ENCODE data around the gene DDX53.

Gene DDX53

DNA sequence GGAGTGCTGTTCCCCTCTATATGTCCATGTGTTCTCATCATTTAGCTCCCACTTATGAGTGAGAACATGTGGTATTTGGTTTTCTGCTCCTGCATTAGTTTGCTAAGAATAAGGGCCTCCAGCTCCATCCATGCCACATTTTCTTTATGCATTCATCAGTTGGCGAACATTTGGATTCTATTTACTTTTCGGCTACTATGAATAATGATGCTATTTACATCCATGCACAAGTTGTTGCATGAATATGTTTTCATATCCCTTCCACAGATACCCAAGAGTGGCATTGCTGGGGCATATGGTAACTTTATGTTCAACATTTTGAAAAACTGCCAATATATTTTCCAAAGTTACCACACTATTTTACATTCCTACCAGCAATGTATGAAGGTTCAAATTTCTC, 13.8 kb upstream of the DDX53 start:
- Histone ChIP-seq H3K36me3 (ENCODE audit: insufficient read depth, low read length) (no peaks in the 10 kb centered on the region), H3K4me1 (ENCODE audit: control insufficient read depth, insufficient read depth, low read length) (no peaks in the 10 kb centered on the region)

DNA sequence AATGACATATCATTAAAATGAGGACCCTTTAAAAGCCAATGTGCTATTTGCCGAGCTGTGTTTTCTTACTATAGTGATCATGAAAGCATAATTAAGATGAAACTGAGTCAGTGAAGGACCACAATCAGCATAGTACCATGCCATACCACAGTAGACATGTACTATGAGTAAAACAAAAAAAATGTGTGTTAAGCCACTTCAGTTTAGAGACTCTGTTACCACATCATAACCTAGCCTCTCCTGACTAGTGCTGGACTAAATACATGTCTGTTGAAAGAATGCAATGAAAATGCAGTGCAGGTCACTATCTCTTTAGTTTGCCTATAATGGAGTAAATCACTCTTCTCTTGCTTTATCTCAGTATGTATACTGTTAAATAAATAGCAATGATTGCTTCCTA, 12.3 kb upstream of the DDX53 start:
- Histone ChIP-seq H3K4me1 (ENCODE audit: control insufficient read depth, insufficient read depth, low read length) (no peaks in the 10 kb centered on the region), H3K9me3 (replicated peaks; ENCODE audit: low read length) (no peaks in the 10 kb centered on the region), H3K4me3 (ENCODE audit: low read length) (no peak overlapping the region), H3K27me3 (ENCODE audit: control insufficient read depth, insufficient read depth, low read length) (no peaks in the 10 kb centered on the region), H3K4me2 (ENCODE audit: low read length) (no peak overlapping the region), H3K9ac (ENCODE audit: low read depth, low read length) (no peak overlapping the region), H3K36me3 (ENCODE audit: insufficient read depth, low read length) (no peaks in the 10 kb centered on the region)

More for the DNA sequence above, 13.8 kb upstream of the DDX53 start:
- Histone ChIP-seq H3K9me3 (replicated peaks; ENCODE audit: low read length) (no peaks in the 10 kb centered on the region), H3K27me3 (ENCODE audit: control insufficient read depth, insufficient read depth, low read length) (no peaks in the 10 kb centered on the region), H3K4me2 (ENCODE audit: low read length) (no peak overlapping the region), H3K9ac (ENCODE audit: low read depth, low read length) (no peak overlapping the region), H3K4me3 (ENCODE audit: low read length) (no peak overlapping the region)

DNA sequence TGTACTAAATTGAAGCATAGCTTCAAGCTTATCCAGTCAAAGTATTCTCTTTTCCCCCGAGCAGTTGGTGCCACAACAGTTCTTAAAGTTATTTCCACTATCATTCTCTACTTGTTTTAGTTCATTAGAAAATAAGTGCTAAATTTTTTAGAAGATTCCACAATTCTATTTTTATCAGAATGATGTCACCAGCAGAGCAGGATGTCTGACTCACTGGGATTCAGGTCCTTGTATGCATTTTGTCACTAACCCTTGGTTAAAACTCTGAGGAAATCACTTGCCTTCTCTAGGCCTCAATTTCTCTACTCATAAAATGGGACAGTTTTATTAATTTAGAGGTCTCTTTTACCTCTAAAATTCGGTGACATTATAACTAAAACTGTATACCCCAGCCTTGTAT, 3.4 kb downstream of the DDX53 start:
- no peaks in the 10 kb centered on the region for H3K9me3 ChIP-seq (replicated peaks; ENCODE audit: low read length)
- no peaks in the 10 kb centered on the region for H3K36me3 ChIP-seq (ENCODE audit: insufficient read depth, low read length)
- no peaks in the 10 kb centered on the region for H3K4me1 ChIP-seq (ENCODE audit: control insufficient read depth, insufficient read depth, low read length)
- H3K4me2 ChIP-seq (ENCODE audit: low read length): no peak overlapping the region
- H3K27me3 ChIP-seq (ENCODE audit: control insufficient read depth, insufficient read depth, low read length): no peaks in the 10 kb centered on the region
- H3K9ac ChIP-seq (ENCODE audit: low read depth, low read length): no peak overlapping the region
- H3K4me3 ChIP-seq (ENCODE audit: low read length): no peak overlapping the region

- Histone ChIP-seq H3K9me3 (replicated peaks; ENCODE audit: low read length) (no peaks in the 10 kb centered on the region), H3K4me3 (ENCODE audit: low read length) (no peak overlapping the region), H3K27me3 (ENCODE audit: control insufficient read depth, insufficient read depth, low read length) (no peaks in the 10 kb centered on the region), H3K36me3 (ENCODE audit: insufficient read depth, low read length) (no peaks in the 10 kb centered on the region), H3K9ac (ENCODE audit: low read depth, low read length) (no peak overlapping the region), H3K4me2 (ENCODE audit: low read length) (peak overlapping the region; percentile 50), H3K4me1 (ENCODE audit: control insufficient read depth, insufficient read depth, low read length) (no peaks in the 10 kb centered on the region)
Observed at GRCh38 chrX:23008431-23009099, 8.8 kb downstream of the DDX53 start.

DNA sequence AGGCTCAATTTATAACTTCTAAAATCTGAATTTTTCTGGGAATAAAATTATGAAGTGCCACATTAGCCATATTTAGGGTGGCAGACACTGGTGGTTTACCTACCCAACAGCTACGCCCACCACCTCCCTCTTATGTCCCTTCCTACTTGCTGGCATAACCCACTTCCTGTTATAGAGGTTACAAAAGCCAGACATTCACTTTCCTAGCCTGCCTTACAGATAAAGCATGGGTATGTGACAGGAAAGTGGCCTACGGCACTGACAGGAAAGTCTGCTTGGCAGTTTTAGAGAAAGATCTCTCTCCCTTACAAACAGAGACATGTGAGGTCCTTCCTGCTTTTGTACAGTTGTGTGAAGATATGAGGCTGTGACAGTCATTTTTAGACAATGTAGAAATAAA, 12.4 kb downstream of the DDX53 start:
- Histone ChIP-seq H3K4me2 (ENCODE audit: low read length) (no peak overlapping the region), H3K9me3 (replicated peaks; ENCODE audit: low read length) (no peaks in the 10 kb centered on the region), H3K4me1 (ENCODE audit: control insufficient read depth, insufficient read depth, low read length) (no peaks in the 10 kb centered on the region), H3K9ac (ENCODE audit: low read depth, low read length) (no peak overlapping the region), H3K27me3 (ENCODE audit: control insufficient read depth, insufficient read depth, low read length) (no peaks in the 10 kb centered on the region), H3K36me3 (ENCODE audit: insufficient read depth, low read length) (no peaks in the 10 kb centered on the region), H3K4me3 (ENCODE audit: low read length) (no peak overlapping the region)

- Histone ChIP-seq H3K9me3 (replicated peaks; ENCODE audit: low read length) (no peaks in the 10 kb centered on the region), H3K9ac (ENCODE audit: low read depth, low read length) (no peak overlapping the region), H3K36me3 (ENCODE audit: insufficient read depth, low read length) (no peaks in the 10 kb centered on the region), H3K4me1 (ENCODE audit: control insufficient read depth, insufficient read depth, low read length) (no peaks in the 10 kb centered on the region), H3K27me3 (ENCODE audit: control insufficient read depth, insufficient read depth, low read length) (no peaks in the 10 kb centered on the region), H3K4me3 (ENCODE audit: low read length) (no peak overlapping the region), H3K4me2 (ENCODE audit: low read length) (no peak overlapping the region)
Observed at GRCh38 chrX:23012636-23013035, 12.9 kb downstream of the DDX53 start.

DNA sequence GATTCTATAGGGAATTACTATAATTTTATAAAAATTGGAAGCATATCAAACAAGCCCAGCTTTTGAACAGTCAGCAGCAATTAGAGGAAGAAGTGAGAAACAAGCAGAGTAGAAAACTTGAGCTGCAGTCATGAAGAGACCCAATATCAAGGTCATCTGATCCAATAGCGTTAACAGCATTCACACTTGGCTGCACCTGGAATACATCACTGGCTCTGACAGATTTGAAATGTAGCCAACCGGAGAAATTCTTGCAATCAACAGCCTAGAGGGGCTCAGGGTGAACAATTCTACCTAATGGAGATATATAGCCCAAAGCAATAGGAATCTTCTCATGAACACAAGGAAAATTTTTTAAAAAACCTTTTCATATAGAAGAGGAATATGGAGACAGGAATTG, 13.6 kb downstream of the DDX53 start:
- Histone ChIP-seq H3K9me3 (replicated peaks; ENCODE audit: low read length) (no peaks in the 10 kb centered on the region), H3K9ac (ENCODE audit: low read depth, low read length) (no peak overlapping the region), H3K4me1 (ENCODE audit: control insufficient read depth, insufficient read depth, low read length) (no peaks in the 10 kb centered on the region), H3K27me3 (ENCODE audit: control insufficient read depth, insufficient read depth, low read length) (no peaks in the 10 kb centered on the region), H3K36me3 (ENCODE audit: insufficient read depth, low read length) (no peaks in the 10 kb centered on the region), H3K4me2 (ENCODE audit: low read length) (no peak overlapping the region), H3K4me3 (ENCODE audit: low read length) (no peak overlapping the region)

DNA sequence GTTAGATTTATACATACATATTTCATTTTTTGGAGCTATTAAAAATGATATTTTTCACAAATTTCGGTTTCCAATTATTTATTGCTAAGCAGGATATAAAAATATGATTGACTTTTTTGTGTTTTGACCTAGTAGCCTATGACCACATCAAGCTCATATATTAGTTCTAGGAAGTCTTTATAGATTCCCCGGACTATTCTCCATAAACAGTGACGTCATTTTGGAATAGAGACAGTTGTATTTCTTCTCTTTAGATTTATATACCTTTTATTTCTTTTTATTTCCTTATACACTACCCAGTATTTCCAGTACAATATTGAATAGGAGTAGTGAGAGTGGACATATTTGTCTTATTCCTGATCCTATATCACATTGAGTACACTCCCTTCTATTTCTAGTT, 31.8 kb downstream of the DDX53 start:
- Histone ChIP-seq H3K9ac (ENCODE audit: low read depth, low read length) (no peak overlapping the region), H3K36me3 (ENCODE audit: insufficient read depth, low read length) (no peaks in the 10 kb centered on the region), H3K4me1 (ENCODE audit: control insufficient read depth, insufficient read depth, low read length) (no peaks in the 10 kb centered on the region), H3K27me3 (ENCODE audit: control insufficient read depth, insufficient read depth, low read length) (no peaks in the 10 kb centered on the region), H3K4me2 (ENCODE audit: low read length) (no peak overlapping the region), H3K9me3 (replicated peaks; ENCODE audit: low read length) (no peaks in the 10 kb centered on the region), H3K4me3 (ENCODE audit: low read length) (no peak overlapping the region)

- no peaks in the 10 kb centered on the region for H3K9me3 ChIP-seq (replicated peaks; ENCODE audit: low read length)
- H3K27me3 ChIP-seq (ENCODE audit: control insufficient read depth, insufficient read depth, low read length): no peaks in the 10 kb centered on the region
- H3K9ac ChIP-seq (ENCODE audit: low read depth, low read length): no peak overlapping the region
- H3K4me1 ChIP-seq (ENCODE audit: control insufficient read depth, insufficient read depth, low read length): no peaks in the 10 kb centered on the region
- no peak overlapping the region for H3K4me2 ChIP-seq (ENCODE audit: low read length)
- H3K36me3 ChIP-seq (ENCODE audit: insufficient read depth, low read length): no peaks in the 10 kb centered on the region
- H3K4me3 ChIP-seq (ENCODE audit: low read length): no peak overlapping the region
Observed at GRCh38 chrX:23035493-23035892, 35.7 kb downstream of the DDX53 start.

- H3K9ac ChIP-seq (ENCODE audit: low read depth, low read length): no peak overlapping the region
- H3K27me3 ChIP-seq (ENCODE audit: control insufficient read depth, insufficient read depth, low read length): peaks cover 2% of the 10 kb centered on the region
- no peak overlapping the region for H3K4me2 ChIP-seq (ENCODE audit: low read length)
- H3K4me3 ChIP-seq (ENCODE audit: low read length): no peak overlapping the region
- no peaks in the 10 kb centered on the region for H3K36me3 ChIP-seq (ENCODE audit: insufficient read depth, low read length)
- H3K4me1 ChIP-seq (ENCODE audit: control insufficient read depth, insufficient read depth, low read length): no peaks in the 10 kb centered on the region
- no peaks in the 10 kb centered on the region for H3K9me3 ChIP-seq (replicated peaks; ENCODE audit: low read length)
Observed at GRCh38 chrX:23046443-23046842, 46.7 kb downstream of the DDX53 start.

DNA sequence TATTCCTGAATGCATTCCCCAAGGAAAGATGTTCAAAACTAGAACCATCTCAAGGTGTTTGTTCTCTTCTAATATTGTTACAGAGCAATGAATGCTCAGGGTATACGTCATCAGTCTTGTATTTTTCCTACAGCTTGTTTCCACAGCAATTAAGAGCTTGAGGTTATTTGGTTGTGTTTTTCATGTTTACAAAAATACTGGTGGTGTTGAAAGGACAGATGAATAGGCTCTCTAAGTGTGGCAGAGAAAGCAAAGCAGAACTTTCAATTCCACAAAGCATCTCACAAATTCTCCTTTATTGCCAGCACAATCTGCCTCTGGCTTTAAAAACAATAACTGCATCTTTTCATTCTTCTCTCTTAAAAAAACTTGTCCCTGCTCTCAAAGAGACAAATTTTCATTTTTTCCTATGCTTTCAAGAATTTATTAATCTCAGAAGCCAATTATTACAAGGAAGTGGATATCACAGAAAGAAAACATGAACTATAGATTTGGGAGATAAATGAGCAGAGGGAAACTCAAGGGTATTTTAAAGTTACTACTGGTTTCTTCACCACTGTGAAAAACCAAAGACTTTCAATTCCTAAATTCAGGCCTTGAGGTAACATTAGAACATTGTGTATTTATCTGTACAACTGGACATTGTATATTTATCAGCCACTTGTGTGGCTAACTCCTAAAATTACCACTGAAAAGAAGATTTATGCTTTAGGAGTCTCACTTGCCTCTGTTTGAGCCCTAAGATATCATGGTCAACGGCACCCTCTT, 49.2 kb downstream of the DDX53 start:
- Histone ChIP-seq H3K27me3 (ENCODE audit: control insufficient read depth, insufficient read depth, low read length) (peaks cover 2% of the 10 kb centered on the region), H3K9ac (ENCODE audit: low read depth, low read length) (no peak overlapping the region), H3K4me3 (ENCODE audit: low read length) (no peak overlapping the region), H3K4me2 (ENCODE audit: low read length) (no peak overlapping the region), H3K9me3 (replicated peaks; ENCODE audit: low read length) (no peaks in the 10 kb centered on the region), H3K36me3 (ENCODE audit: insufficient read depth, low read length) (no peaks in the 10 kb centered on the region), H3K4me1 (ENCODE audit: control insufficient read depth, insufficient read depth, low read length) (no peaks in the 10 kb centered on the region)

DNA sequence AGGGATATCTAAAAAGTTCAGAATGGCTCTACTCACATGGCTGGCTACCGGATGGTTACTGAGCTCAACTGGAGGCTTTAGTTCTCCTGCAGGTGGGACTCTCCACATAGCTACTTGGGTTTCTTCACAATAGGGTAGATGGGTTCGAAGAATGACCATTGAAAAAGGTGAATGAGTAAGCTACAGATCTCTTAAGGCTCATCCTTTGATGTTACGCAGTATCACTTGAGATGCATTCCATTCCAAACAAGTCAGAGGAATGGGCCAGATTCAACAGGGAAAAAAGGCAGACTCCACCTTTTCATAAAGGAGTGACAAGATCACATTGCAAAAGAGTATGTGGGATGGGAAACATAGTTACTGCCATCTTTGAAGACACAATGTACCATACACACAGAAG, 52.6 kb downstream of the DDX53 start:
- Histone ChIP-seq H3K9ac (ENCODE audit: low read depth, low read length) (no peak overlapping the region), H3K4me1 (ENCODE audit: control insufficient read depth, insufficient read depth, low read length) (no peaks in the 10 kb centered on the region), H3K36me3 (ENCODE audit: insufficient read depth, low read length) (no peaks in the 10 kb centered on the region), H3K9me3 (replicated peaks; ENCODE audit: low read length) (no peaks in the 10 kb centered on the region), H3K4me3 (ENCODE audit: low read length) (no peak overlapping the region), H3K27me3 (ENCODE audit: control insufficient read depth, insufficient read depth, low read length) (peaks cover 2% of the 10 kb centered on the region), H3K4me2 (ENCODE audit: low read length) (no peak overlapping the region)

All from skeletal muscle satellite cell (primary cell).